Posterior vena cava (tissue), 2 donors: ENCODE results near the gene ARMC6. TPM values are rescaled to one million over a fixed set of nuclear protein-coding genes. Genes with fewer than 3 reads are reported as not detected.
A peak's percentile ranks its signal among the peaks of the same experiment; 100 is the strongest.
"Not testable (repeated sequence)": the region's sequence is repeated elsewhere in the genome, so short reads cannot be mapped to it uniquely, and the experiment has no call there.

ENCODE experiments used
- DNase-seq: peaks from one replicate; pipeline ENCODE4 v3.0.0-alpha.2; 2020; ENCODE audit warnings: low spot score
- intact Hi-C, 2 donors: fragments of 100-400 bp; cut with DNase I; formaldehyde crosslinking; loops; one replicate each; pipeline versions ENCODE4 v1.14.1 to v1.14.2; 2022 to 2023
- total RNA-seq, 2 donors: library from RNA; stranded (reverse); fragmentation: NEBNext Ultra II Directional; extraction: Animal tissue kit (Norgen Biotek cat#: 25700); gene quantifications; one replicate each; pipeline ENCODE4 v1.2.1, GENCODE V29; 2021
- donor health status: DM: yes; HTN: yes; CAD: no.
- donor health status: DM: yes; HTN: yes; CAD: no.

Gene ARMC6
- total RNA-seq, 2 donors from 2014 or later, result 12.6 to 19.3 TPM

DNA sequence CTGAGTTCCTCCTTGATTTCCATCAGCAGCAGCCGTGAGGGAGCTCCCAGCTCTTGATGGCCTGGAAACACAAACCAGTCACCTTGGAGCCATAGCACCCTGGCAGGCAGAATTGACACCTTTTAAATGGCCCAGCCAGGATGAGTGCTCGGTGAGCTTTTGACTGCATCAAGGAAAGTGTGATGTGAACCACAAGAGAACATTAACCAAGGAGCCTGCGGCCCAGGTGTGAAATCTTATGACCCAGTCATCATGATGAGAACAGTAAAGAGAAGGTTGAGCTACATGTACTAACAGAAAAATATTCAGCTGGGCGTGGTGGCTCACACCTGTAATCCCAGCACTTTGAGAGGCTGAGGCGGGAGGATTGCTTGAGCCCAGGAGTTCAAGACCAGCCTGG lies 22.9 kb upstream of the ARMC6 start:
- intact Hi-C loops, result no loop called here
- DNase-seq, result no peak

DNA sequence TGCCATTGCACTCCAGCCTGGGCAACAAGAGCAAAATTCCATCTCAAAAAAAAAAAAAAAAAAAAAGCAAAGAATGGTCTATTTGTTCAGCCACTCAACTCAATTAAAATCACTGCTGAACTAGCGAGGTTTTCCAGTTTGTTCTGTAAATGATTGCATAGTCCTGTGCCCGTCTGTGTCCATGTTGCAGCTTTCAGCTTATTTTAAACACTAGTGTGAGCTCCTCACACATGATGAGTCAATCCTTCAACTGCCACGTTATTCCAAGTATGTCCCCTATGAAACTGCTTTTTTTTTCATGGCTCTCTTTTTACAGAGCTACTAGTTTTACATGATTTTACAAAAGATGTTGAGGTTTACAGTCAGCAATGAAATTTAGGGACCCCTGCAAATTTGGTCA lies 12.3 kb upstream of the ARMC6 start:
- DNase-seq, result no peak
- intact Hi-C loops, result no loop called here

DNA sequence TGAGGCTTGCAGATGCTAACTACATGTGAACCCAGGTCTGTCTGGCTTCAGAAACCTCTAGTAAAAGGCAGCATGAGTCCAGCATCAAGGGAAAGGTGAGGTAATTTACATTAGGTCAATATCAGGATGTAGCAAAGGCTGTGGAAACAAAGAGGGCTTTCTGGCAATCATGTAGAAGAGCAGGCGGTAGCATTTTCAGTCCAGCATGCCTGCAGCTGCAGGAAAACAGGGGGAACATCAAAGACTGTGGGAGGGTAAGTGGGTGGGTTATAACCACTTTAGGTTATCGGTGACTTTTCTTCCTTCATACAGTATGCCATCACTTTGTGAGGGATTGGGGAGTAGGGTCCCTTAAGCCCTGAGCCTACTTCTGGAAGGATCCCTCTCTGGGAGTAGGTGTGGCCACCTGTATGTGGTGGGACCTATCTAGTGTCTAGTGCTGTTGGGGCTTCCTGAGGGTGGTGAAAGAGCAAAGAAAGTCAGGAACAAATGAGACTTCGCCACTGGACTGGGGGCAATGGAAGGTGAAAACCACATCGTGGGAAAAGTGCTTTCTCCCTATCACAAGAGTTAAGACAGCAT lies 10.9 kb upstream of the ARMC6 start:
- intact Hi-C loops, result no loop called here
- DNase-seq, result no peak

DNA sequence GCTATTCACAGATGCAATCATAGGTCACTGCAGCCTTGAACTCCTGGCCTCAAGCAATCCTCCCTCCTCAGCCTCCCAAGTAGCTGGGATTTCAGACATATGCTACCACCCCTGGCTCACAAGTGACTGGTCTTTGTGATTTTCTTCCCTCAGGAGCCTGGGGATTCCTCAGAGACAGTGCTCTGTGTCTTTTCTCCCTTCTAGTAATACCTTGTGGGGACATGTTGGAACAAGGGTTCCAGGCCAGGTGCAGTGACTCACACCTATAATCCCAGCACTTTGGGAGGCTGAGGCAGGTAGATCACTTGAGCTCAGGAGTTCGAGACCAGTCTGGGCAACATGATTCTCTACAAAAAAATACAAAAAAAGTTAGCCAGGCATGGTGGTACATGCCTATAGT lies 10.0 kb upstream of the ARMC6 start:
- intact Hi-C loops, DNase-seq: not testable (repeated sequence)

DNA sequence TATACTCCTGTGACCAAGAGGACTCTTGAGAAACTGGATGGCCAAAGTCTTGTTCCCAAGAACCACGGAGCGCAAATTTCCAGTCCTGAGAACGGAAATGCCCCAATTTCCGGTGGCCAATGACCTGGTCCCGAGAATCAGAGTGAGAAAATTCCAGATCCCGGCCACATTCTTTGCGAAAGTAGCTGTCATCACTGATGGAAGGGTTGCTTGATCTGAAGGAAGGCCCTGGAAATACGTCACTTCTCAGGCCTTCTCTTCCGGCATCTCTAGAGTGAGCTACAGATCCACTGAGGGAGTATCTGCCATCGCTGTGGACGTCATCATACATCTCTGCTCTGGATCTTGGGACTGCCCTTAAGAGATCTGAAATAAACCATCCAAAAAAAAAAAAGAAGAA lies 7.5 kb upstream of the ARMC6 start:
- intact Hi-C loops, result no loop called here
- DNase-seq, result no peak

DNA sequence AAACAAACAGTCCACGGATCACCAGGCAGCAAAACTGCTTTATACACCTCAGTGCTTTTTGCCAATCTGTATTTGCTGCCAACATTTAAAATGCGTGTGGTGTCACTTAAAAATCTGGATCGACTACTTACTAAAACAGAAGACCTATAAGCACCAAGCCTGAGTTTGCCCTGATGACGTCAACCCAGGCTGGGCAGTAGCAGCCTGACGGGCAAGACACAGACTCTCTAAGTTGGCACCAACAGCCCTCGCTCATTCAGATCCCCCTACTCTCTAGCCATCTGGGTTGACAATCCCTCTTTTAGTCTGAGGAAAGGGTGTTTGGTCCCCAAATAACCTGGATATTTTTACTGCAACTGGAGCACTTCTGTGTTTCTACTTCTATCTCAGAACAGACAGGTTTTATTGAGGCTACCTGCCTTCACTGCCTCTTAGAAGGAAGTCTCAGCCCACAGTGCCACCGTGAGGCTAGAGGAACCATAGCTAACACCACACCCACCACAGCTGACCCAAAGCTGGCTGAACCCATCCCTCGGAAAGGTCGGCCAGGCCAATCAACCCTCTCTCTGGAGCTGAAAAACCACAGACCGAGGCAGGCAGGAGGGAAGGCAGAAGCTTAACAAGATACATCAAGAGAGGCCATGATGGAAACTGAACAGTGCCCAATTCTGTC lies 7.0 kb upstream of the ARMC6 start:
- DNase-seq, result no peak
- intact Hi-C loops, result no loop called here

DNA sequence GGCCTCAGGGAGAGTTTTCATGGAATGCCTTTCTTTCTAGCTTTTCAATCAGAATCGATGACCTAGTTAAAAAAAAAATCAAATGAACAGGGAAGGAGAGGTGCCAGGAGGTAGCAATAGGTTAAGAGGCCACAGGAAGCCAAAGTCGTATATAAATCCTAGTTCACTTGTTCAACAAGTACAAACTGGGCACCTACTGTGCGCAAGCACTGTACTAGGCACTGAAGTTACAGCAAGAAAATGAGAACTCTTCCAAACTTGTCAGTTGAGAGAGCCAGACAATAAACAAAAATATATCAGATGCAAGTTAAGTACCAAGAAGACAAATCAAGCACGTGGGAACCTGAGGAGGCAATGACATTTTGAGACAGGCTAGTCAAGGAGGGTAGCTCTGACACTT lies 6.2 kb upstream of the ARMC6 start:
- intact Hi-C loops, result no loop called here
- DNase-seq, result no peak

DNA sequence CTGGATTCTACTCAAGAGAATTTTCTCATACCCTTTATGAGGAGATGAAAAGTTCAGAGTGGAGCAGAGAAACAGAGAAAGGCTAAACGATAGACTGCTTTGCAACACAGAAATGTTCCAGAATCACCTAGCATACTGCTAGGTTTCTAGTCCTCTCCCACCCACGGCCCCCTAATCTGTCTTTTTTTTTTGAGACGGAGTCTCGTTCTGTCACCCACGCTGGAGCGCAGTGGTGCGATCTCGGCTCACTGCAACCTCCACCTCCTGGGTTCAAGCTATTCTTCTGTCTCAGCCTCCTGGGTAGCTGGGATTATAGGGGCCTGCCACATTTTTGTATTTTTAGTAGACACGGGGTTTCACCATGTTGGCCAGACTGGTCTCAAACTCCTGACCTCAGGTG lies 4.9 kb upstream of the ARMC6 start:
- intact Hi-C loops, result no loop called here

DNA sequence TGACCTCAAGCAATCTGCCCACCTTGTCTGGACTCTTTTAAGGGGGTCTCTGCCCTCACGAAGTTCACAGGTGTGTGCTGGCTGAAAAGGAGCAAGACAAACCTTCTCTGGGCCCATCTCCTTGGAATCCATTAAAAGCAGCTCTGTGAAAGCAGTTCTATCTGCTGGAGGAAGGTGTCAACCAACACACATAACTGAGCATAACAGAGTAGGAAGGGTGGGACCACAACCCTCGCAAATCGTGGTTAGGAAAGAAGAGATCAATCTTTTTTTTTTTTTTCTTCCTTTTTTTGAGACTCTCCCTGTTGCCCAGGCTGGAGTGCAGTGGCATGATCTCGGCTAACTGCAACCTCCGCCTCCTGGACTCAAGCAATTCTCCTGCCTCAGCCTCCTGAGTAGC lies 1.5 kb upstream of the ARMC6 start:
- intact Hi-C loops, result no loop called here
- no peak for DNase-seq

More for the DNA sequence above, 4.9 kb upstream of the ARMC6 start:
- DNase-seq, result no peak

DNA sequence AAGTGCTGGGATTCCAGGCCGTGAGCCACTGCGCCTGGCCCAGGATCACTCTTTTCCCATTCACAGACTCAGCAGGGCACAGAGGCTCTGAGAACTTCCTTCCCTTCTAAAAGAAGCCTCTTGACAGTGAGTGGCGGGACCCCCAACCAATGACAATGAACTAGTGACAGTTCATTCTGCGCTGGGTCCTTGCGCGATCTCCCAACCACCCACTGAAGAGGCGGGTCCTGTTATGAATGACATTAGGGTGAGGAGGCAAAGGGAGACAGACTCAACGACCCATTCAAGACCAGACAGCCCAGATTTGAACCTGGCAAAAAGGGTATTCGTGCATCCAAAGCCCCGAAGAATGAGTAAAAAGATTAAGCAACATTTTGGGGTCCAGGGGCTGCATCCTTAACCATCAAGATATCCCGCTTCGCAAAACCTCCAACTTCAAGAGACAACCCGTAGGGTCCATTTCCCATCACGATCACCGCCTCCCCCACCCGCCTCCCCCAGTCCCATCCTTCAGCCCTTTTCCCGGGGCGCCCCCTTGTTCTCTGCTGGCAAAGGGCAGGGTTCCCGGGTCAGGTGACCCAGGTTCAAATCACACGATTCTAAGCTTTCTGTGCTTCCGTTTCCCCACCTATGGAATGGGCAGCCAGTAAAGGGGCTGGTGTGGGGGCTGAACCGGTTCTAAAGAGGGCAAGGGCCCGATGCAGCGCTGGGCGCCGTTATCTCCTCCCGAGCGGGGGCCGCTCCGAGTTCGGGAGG lies 805 bp upstream of the ARMC6 start:
- intact Hi-C loops, result no loop called here
- peak; percentile 96 for DNase-seq

DNA sequence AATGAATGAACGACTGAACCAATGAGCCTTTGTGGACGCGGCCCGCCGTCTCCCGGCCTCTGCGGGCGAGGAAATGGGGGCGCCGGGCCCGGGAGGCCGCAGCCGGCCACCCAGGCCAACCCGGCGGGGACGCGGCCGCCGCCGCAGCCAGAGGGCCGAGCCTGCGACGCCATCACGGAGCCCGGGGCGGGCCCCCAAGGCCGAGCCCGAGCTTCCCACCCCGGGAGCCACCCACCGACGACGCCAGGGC lies 302 bp upstream of the ARMC6 start:
- no peak for DNase-seq
- intact Hi-C loops, result no loop called here

DNA sequence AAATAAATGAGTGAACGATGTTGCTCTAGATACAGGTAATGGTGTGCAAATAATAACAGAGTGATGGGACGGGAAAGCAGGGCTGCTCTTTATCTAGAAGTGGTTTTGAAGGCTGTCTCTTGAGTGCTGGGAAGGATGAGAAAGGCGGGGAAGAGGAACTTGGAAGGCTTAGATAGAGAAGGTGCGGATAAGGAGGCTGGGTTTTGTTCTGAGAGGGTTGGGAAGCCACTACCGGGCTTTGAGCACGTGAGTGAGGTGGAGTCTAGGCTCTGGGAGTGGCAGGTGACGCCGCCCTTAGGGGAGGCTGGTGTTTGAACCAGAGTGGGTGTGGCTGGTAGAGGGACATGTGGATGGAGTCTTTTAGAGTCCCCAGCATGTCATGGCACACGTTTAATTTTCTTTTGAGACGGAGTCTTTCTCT lies 811 bp downstream of the ARMC6 start:
- intact Hi-C loops, result no loop called here
- DNase-seq, result peak; percentile 80

DNA sequence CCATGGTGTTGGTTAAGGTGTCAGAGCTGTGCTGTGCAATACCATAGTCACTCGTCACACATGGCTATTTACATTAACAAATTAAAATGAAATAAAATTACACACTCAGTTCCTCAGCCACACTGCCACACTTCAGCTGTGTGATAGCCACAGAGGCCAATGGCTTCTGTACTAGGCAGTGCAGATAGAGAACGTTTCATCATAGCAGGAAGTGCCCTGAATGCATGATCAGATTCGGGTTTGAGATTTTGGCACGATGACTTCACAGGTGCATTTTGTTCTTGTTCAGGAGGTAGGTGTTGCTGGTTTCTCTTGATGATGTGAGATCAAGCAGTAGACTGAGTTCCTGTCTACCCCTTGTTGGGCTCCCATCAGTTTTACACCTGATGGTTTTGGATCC lies 6.5 kb downstream of the ARMC6 start:
- DNase-seq, result no peak
- intact Hi-C loops, result no loop called here

DNA sequence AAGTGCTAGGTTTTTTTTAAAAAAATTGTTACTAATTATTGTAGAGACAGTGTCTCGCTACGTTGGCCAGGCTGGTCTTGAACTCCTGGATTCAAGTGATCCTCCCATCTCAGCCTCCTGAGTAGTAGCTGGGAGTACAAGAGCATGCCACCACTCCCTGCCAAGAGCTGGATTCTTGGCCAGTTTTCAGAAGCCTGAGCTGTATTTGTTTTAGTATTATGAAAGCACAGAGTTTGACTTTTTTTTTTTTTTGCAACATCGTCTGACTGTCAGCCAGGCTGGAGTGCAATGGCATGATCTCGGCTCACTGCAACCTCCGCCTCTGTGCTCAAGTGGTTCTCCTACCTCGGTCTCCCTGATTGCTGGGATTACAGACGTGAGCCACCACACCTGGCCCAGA lies 7.0 kb downstream of the ARMC6 start:
- intact Hi-C loops, result no loop called here

DNA sequence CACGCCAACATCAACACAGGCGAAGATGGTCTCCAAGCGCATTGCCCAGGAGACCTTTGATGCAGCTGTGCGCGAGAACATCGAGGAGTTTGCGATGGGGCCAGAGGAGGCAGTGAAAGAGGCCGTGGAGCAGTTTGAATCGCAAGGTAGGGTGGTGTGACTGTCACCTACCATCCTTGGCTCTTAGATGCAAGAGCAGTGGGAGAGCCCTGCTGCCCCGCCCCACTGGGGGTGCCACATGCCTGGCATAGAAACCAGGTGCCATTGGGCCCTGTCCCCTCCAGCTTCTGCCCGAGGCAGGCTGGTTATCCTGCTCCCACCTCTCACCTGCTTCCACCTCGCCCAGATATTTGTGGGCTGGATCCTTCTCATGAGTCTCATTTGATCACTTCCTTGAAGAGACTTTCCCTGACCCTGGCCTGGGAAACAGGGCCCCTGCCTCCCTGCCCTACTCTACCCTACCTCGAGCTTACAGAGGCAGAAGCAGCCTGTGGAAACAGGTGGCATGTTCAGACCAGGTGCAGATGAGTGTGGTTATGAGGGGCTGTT lies 9.4 kb downstream of the ARMC6 start:
- intact Hi-C loops, result no loop called here
- no peak for DNase-seq

More for the DNA sequence above, 7.0 kb downstream of the ARMC6 start:
- DNase-seq, result peak; percentile 89

DNA sequence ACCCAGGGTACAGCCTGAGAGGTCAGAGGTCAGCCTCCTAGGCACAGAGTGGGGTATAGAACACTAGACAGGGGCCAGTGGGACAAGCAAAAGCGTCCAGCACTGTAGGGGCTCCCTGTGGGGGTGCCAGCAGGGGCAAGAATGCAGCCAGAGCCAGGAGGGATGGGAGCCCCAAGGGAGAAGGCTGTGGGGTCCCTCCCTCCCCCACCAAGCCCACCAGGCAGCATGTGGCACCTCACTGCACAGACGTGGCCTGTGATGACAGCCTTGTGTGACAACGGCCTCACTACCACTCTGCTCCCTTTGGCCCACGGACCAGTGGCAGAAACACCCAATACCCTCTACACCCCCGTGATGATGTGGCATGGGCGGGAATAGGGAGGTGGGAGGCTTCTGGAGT lies 10.1 kb downstream of the ARMC6 start:
- DNase-seq, result peak; percentile 73
- intact Hi-C loops, result no loop called here

DNA sequence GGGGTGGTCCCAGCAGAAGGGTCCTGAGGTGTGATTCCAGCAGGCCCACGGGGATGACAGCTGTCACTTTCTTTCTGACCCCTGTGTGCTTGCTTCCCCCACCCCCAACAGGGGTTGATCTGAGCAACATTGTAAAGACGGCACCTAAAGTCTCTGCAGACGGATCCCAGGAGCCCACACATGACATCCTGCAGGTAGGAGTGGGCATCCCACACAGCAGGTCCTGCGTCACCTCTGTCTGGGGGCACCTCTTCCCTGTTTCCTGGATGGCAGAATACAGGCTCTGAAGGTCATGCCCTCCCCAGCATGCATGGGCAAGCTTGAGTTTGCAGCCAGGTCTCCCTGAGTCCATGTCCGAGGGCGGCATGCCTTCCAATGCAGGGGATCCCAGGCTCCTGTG lies 10.5 kb downstream of the ARMC6 start:
- no peak for DNase-seq
- intact Hi-C loops, result no loop called here

DNA sequence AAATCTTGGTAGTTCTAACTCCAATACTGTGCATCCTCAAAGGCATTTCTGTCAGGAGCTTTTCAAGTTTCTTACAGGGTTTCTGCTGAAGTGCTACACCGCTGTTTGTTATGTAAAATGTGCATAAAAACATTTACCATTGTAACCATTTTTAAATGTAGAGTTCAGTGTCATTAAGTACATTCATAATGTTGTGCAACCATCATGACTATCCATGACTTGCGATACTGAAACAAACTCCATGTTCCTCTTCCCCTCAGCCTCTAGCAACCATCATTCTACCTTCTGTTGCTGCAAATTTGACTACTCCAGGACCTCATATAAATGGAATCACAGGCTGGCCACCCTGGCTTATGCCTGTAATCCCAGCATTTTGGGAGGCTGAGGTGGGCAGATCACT lies 16.0 kb downstream of the ARMC6 start:
- intact Hi-C loops, result no loop called here

DNA sequence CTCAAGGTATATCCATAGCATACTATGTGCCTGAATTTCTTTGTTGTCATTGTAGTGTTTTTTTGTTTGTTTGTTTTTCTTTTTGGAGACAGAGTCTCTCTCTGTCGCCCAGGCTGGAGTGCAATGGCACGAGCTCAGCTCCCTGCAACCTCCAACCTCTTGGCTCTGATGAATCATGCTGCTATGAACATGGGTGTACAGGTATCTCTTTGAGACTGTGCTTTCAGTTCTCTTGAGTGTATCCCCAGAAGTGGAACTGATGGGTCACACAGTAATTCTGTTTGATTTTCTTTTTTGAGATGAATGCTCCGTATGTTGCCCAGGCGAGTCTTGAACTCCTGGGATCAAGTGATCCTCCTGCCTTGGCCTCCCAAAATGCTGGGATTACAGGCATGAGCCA lies 16.7 kb downstream of the ARMC6 start:
- intact Hi-C loops, result loop anchor here in 1 of 2 donors (10.0 kb wide), 1 partner anchor 95 kb away; no protein-coding TSS in a partner anchor
- no peak for DNase-seq

More for the DNA sequence above, 16.0 kb downstream of the ARMC6 start:
- no peak for DNase-seq

DNA sequence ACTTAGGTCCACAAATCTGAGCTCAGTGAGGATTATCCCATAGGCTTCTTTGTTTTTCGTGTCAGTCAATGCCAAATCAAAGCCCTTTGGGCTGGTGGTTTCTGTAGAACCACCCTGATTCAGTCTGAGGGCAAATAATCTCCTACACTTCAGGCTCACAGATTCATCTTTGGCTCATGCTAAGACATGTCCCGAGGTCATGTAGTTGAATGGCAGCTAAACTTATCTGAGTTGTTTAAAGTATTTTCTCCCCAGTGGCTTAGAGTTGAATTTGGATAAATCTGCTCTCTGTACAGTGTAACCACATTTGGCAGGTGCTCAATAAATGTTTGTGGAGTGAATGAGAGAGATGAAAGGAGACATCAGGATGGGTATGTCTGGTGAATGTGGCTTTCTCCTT lies 17.3 kb downstream of the ARMC6 start:
- no peak for DNase-seq
- intact Hi-C loops, result loop anchor here in 1 of 2 donors (10.0 kb wide), 1 partner anchor 94 kb away; no protein-coding TSS in a partner anchor
